ENCODE measurements around the gene AFF1.

AFF1 gene

DNA sequence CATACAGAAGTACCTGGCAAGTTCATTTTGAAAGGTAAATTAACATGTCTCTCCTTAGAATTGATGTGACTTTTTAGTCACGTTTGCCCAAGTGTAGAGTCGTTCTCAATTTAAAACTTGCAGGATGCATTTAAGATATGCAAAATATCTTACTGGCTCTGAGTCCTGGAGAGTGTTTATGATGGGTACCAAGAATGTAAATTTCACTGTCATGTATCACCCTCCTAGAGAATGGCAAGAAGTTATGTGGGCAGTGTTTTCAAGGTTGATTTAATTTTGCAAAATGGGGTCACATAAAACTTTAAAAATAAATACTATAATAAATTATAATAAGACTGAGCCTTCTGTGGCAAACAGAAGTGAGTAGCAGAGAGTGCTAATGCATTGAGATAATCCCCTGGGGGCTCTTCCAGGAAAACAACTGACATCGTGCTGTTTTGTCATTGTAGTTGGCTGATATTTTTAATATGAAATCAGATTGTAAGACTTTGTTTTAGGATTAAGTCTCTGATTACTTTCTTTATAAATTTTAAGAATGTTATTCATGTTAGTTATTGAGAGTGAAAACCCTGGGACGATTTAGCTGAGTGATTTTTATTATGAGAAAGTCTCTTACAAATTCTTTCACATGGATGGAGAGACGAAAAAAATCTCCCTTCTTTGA, 103.0 kb downstream of the AFF1 start:
- no peak for DNase-seq

DNA sequence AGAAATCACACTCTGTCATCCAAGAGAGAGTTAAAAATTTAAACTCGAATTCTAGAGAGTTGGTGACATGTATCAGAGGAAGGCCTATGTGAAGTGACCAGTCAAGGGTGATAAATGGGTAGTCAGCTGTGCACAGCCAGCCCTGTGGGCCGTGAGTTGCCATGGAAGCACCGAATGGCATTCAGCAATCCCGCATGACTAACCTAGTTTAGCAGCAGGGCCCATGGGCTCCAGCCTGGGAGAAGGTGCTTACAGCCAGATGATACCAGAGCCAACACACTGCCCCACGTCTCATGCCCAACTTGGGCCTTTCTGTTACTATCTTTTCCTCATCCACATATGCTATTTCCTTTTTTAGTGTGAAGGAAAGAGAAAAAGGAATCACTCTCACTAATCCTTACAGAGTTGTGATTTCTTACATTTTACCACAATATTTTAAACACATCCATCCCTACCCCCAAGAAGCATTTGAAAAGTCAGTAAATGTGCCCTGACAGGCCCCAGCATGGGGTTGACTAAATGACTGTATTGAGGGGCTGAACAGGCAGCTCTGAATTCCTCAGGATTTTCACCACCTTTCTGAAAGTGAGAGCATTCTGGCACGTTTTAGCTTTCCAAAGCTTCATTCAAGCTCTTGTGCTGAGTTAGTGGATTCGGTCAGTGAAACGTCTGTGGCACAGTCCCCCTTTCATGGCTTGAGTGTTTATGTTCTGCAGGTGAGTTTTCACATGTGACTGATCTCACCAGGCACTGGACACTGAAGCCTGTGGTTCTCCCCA, 104.2 kb downstream of the AFF1 start:
- no peak for DNase-seq

DNA sequence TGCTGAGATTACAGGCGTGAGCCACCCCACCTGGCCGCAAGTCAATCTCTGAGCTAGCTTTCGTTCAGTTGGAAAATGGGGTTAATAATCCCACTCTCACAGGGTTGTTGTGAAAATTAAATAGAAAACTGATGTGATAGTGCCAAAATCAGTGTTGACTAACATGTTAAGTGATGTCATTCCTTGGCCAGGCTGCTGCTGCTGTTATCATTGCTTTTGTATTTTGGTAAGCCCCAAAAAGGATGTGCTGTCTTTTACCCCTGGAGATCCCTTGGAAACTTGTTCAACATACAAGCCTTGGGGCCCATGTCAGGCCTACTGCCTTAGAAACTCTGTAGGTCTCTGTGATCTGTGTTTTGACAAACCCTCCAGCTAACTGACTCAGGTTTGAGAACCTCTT, 106.3 kb downstream of the AFF1 start:
- DNase-seq = no peak

DNA sequence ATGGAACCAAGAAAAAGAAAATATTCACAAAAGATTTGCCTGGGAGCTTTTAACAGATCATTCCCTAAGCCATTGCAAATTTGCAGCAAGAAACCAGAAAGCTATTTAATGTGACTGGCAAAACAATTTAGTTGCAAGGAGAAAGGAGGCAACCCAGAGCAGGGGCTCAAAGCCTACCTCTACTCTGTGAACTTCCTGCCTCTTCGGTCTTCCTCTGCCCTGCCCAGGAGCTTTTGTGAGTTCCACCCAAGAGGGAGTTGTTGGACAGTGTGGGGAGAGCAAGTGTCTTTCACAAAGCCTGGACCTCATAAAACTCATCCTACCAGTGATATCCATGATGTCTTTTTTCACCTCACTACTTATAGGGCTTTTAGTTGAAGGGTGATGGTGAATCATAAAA, 107.4 kb downstream of the AFF1 start:
- no peak for DNase-seq

DNA sequence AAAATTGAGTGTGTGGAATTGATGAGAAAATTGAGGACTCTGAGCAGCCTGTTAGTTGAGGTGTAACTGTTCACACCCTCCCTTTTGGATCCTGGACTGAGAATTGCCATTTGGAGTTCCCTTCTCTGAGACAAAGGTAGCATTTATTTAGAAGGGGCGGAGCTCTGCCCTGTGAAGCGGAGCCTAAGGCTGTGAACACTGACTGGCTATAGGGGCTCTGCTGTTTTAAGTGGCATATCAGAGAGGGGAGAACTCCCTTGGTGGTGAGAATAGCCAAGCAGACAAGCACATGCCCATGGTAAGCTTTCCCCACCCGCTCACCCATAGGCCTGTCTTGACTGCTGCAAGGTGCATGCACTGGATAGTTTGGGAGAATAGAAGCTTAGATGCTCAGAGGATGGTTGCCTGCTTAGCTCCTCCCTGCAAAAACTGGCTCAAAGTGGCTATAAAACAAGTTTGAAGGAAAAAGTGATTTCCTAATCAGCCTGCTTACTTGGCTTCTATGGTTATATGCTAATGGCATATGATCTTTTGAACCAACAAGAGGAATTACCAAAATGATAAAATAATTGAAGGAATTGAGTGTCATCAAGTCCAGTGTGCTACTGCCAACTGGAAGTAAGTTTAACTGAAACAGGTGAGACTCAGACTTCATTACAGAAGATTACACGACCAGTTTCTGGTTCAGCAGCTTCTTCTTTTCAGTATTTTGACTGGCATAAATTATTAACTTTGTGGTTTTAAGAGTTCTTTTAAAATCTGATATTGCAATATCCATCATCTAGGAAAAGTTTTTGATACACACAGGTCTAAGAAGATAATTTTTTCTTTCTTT, 108.4 kb downstream of the AFF1 start:
- DNase-seq = no peak

DNA sequence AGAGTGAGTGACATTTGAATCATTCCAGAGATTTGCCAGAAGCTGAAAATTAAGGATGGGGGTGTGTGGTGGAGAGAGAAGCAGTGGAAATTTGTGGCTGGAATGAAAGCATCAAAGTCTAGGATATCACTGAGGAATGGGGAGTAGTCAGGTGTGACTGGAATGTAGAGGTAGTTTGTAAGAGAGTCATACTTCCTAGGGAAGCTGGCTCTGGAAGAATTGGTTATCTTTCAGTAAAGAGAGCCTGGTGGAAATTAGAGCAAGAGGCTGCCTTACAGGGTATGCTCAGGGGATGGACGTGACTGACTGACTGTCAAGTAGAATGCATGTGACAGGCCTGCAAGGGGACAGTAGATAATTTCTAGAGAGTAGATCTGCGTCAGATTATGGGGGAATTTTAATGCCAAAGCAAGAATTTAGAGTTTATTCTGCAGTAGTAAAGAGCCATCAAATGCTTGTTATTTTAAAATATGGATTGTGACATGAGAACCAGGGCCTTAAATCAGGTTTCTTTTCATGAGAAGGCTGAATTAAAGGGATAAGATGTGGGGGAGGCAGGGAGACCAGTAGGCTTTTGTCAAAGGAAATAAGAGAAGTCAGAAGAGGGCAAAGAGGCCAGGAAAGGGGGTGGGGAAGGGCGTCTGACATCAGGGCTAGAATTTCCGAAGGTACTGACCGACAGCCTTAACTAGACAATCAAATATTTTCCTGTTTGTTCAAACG, 109.9 kb downstream of the AFF1 start:
- DNase-seq = no peak

DNA sequence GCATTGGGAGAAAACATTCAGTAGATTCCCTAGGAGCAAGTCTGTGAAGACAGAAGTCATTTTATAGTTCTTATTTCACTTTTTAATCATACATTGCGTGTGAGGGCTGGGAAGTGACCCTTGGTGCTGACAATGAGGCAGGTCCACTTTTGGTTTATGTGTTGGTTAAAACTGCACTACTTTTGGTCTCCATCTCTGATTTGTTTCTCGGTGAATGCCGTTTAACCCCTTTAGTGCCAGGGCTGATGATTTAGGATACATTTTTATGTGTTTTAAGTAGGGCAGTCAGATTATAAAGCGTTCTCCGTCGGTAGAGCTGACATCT, 110.4 kb downstream of the AFF1 start:
- DNase-seq = no peak

DNA sequence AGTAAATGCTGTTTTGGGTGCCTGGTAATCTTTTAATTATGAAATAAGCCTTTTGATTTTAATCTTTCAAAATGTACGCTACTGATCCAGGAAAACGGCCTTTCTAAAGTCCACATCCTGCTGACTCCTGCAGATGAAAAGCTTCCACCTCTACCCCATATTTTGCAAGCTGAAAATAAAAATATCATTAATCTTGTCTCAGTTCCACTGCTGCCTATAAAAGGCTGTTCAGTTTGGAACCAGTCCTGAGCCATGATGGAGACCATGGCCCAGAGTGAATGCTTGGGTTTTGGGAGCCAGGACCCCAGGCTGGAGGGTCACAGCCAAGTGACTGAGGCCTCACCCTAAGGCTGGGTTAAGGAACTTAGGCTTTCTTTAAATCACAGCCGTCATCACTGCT, 110.8 kb downstream of the AFF1 start:
- DNase-seq = no peak

DNA sequence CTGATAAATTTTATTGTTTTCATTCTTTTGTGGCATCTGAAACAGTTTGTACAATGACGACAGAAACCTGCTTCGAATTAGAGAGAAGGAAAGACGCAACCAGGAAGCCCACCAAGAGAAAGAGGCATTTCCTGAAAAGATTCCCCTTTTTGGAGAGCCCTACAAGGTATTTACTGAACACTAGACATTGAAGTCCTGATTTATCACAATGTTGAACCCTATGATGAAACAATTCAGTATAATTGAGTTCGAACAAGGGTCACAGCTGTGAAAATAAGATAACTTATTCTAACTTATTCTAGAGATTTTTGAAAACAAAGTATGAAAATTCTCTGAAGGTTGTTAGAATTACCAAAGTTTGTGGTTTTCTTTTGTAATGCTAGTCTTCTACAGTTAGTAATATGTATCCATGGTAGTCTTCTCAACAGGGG, 111.3 kb downstream of the AFF1 start:
- no peak for DNase-seq

DNA sequence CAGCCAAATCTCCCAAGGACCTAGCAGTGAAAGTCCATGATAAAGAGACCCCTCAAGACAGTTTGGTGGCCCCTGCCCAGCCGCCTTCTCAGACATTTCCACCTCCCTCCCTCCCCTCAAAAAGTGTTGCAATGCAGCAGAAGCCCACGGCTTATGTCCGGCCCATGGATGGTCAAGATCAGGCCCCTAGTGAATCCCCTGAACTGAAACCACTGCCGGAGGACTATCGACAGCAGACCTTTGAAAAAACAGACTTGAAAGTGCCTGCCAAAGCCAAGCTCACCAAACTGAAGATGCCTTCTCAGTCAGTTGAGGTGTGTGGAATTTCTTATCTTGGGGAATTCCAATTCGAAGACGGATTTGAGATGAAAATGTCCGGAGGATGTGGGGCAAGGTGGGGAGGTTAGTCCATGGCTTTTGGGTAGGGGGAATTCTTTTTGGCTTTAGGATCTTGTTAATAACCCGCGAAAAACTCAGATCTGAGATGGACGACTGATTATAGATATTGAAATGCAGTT, 112.5 kb downstream of the AFF1 start:
- DNase-seq = no peak

DNA sequence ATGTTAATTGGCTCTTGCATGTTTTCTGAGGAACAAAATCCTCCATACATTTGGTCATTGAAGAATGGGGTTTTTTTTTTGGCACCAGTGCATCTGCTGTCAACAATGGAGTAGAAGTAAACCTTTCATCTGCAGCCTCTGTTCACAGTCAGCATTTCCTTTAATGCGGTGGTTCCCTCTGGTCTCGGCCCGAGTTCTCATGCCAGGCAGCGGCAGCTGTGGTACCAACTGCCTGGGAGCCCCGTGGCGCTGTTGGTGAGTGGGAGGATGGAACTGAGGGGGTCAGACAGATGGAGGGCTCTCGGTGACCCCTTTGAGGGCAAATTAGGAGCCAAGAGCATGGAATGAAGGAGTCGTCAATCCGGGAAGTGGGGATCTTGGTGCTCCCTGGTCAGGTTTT, 114.7 kb downstream of the AFF1 start:
- DNase-seq = no peak

DNA sequence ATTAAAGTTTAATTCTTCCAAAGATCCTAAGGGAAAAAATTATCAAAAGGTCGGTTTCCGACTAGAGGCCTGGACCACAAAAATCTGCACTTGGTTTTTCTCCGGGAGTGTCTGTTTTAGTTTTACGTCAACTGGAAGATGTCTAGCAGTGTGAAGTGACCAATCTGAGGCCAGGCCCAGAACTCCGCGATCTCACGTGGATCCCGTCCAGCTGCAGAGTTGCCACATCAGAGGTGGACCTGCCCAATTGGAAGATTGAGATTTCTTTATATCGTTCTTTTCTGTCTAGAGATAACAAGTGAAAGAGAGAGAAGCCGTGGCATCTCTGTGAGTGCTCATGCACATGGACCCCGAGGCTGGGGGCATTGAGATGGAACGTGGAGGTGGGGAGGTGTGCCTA, 115.8 kb downstream of the AFF1 start:
- no peak for DNase-seq

DNA sequence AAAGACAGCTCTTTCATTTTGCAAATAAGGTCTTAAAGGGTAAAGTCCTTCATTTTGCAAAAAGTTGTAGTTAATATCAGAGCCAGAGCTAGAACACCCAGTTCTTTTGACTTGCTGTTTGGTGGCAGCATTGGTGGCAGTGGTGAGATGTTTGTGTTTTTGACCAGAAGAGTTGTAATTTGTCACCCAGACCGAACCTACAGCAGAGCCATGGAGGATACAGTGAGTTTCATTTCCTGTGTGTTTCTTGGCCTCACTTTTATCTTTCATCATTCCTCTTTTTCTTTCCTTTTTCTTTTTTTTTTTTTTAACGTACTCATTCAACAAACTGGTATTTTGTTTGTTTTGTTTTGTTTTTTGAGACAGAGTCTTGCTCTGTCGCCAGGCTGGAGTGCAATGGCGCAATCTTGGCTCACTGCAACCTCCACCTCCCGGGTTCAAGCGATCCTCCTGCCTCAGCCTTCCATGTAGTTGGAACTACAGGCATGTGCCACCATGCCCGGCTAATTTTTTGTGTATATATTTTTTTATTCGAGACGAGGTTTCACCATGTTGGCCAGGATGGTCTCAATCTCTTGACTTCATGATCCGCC, 116.4 kb downstream of the AFF1 start:
- no peak for DNase-seq

DNA sequence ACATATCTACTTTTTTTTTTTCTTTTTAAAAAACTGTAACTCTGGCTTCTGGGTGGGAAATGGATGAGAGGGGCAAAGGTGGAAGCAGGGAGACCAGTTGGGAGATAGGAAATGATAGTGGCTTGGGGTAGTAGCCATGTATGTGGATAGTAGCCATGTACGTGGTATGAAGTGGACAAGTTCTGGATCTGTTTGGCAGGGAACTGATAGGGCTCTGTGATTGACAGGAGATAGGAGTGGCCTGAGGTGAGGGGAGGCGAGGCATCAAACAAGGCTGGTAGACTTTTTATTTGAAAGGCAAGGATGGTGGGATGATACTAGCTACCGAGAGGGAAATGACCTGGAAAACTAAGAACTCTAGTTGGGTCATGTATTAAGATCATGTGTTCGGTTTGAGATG, 117.8 kb downstream of the AFF1 start:
- DNase-seq = no peak

DNA sequence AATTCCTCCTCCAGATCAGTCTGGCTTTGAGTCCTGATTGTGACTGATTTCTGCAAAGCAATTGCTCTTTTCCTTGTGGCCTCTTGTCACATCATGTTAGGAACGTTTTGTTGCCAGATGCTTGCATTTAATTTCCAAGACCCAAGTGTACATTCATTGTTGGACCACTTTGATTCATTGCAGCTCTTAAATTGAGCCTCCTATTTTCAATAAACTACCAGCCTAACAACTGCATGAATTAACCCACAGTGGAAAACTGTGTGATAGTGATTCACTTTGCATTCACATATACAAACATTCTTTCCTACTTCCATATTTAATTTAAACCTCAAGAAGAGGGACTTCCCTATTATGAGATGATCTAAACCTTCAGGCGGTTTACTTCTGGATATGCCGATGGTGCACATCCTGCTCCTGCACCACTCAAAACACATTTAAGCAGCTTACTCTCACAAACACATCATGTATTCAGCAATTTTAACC, 118.4 kb downstream of the AFF1 start:
- no peak for DNase-seq

DNA sequence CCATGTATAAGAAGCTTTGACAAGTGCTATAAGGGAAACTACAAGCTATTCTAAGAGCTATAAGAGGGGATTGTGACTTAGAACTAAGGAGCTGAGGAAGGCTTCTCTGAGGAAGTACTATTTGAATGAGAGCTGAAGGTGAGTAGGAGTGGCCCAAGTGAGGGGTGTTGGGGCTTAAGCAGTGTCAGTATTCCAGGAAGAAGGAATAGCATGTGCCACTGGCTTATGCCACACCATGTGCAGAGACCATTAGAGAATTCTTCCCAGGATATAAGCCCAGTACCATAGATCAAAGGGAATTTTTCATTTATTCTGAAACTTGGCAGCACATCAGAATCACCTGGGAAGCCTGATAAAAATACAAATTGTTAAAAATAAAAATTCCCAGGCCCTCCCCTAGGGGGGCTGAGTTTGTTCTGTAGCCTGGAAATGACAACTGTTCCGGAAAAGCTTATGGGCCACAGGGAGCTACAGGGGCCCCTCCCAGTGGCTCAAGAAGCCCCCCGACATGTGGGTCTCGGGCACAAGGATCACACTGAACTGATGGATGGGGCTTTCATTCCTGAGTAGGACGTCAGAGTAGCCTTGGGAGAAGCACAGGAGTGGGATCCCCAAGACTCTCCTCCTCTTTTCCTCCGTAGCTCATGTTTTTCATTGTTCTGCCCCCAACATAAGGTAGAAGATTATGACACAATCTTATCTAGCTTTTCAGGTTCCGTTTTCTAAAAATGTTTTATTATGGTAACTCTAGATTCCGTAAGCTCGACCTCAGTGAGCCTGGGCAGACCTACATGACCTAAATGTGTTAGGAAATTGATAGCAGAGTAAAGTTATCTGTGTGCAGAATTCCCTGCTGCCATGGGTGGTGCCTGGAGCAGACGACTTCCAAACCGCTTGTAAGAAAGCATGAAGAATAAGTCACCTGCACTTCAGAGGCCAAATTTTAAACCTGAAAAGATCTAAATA, 119.3 kb downstream of the AFF1 start:
- DNase-seq = no peak

DNA sequence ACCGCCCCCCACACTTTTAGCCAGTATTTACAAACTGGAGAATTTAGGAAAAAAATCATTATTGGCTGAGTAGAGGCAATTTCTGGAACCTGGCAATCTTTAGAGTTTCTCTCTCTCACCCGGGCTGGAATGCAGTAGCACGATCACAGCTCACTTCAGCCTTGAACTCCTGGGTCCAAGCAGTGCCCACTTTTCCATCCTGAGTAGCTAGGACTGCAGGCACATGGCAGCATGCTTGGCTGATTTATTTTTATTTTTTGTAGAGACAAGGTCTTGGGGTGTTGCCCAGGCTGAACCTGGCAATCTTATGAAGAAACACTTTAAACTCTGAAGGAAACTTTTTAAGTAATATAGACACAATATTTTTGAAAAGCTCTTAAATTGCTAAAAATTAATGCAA, 120.1 kb downstream of the AFF1 start:
- no peak for DNase-seq

DNA sequence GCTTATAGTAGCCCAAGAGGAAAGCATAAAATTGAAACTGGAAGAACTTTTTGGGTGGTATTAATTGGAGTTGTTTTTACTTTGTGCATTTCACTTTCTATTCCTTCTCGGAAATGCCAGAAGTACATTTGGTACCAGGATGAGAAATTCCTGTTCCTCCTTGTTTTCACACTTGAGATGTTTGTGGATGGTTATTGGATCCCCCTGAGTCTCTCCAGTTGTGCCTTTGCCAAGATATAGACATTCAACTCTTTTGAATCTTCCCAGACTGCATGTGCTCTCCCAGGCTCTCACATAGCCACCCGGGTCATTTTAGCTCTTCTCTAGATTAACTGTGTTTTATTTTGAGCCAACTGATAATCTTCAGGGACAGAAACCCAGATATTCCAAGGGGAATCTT, 120.5 kb downstream of the AFF1 start:
- no peak for DNase-seq

DNA sequence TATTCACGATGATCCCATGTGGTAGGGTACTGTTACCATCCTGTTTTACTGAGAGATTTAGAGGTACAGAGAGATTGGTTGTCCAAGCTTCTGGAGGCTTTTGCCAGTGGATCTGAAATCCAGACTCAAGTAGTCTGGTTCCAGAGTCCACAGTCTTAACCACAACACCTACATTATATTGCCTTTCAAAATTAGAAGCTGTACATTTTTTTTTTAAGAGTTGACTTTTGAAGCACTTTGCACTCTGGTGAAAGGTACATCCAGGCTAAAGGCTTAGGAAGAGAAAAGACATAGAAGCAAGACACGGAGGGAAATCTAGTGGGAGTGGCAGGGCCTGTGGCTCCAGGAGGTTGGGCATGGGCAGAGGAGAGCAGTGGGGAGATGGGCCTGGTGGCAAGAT, 122.1 kb downstream of the AFF1 start:
- DNase-seq = no peak

DNA sequence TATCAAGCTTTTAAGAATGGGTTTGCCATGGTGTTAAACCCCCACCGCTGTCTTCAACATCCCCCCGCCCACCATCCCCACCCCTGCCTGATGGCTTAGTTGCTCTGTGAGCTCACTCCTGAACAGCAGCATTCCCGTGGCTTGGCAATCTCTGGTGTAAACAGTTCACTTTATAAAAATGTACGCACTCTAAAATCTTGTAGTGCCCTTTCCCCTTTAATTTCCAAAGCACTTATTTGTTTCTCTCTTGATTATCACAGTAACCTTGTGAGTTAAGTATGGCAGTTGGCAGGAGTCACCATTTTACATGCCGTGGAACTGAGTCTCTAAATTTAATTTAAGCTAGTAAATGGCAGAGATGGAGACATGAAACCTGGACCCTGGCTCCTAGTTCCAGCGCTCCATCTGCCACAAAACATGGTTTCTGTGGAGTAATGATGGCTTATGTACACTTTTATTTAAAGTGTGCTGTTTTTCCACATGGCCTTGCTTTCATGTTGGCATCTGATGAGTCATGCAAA, 123.1 kb downstream of the AFF1 start:
- no peak for DNase-seq
